Measurements from ENCODE around the gene RANBP9. TPM values are rescaled to one million over a fixed set of nuclear protein-coding genes. Genes with fewer than 3 reads are reported as not detected.

RANBP9 gene
- total and polyA plus RNA-seq, 2 donors (not counting 3 experiments of a cell fraction or from before 2014, with no cell fraction given) = 15.1 to 40.2 TPM

DNA sequence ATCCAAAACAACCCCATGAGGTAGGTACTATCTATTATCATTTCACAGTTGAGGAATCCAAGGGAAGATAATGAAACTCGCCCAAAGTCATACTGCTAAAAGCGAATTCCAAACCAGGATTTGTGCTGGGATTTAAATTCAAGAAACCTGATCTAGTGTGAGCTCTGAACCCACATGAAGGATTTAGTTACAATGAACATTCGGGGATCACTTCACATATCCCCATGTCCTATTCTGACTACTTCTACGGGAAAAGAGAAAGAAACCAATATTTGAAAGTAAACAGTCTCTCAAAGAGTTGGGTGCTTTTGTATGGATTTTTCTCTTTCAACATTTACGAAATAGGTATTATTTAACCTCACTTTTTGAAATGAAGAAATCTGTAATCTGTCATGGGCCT lies 12.9 kb downstream of the RANBP9 start:
- CTCF ChIA-PET = interaction anchor here (2.5 kb wide), 1 partner anchor 10 kb away, joined by 9 read pairs; no protein-coding TSS in a partner anchor
- Histone ChIP-seq H3K4me2 (ENCODE audit: insufficient read depth, low read length) (no peak overlapping the region), H3K27ac (ENCODE audit: insufficient read depth, low read depth, low read length) (no peak overlapping the region), H3K79me2 (ENCODE audit: control insufficient read depth, insufficient read depth, low read length) (peaks cover 72% of the 10 kb centered on the region), H3K4me1 (ENCODE audit: control insufficient read depth, extremely low read depth, insufficient read depth, low read length) (peaks cover 9% of the 10 kb centered on the region), H3K4me3 (replicated peaks in 1 of 3; ENCODE audit: insufficient read depth in 1 of 3, low read depth in 1 of 3, low read length in 3 of 3) (no peak overlapping the region), H3K9me1 (replicated peaks; ENCODE audit: control insufficient read depth, extremely low read depth, insufficient read depth, low read length) (no peaks in the 10 kb centered on the region), H3K9me3 (replicated peaks; ENCODE audit: control insufficient read depth, insufficient read depth, low read length) (no peaks in the 10 kb centered on the region), H3K9ac (replicated peaks; ENCODE audit: extremely low read depth, insufficient read depth, low read length) (no peak overlapping the region), H4K20me1 (replicated peaks; ENCODE audit: control insufficient read depth, extremely low read depth, insufficient read depth, low read length) (peaks cover 6% of the 10 kb centered on the region), H3K36me3 (ENCODE audit: control insufficient read depth in 2 of 2, extremely low read depth in 1 of 2, insufficient read depth in 2 of 2, low read length in 2 of 2) (peaks cover 0 to 2% of the 10 kb centered on the region in 2 experiments), H3K27me3 (ENCODE audit: control insufficient read depth in 2 of 2, insufficient read depth in 2 of 2, low read length in 2 of 2) (no peaks in the 10 kb centered on the region), H2AFZ (ENCODE audit: low read depth, low read length) (no peak overlapping the region)
- TF ChIP-seq MYC (IDR thresholded peaks at IDR 0.05; ENCODE audit: low read depth, low read length) (no peak), JUN (IDR thresholded peaks at IDR 0.05; ENCODE audit: borderline replicate concordance, insufficient read depth, insufficient read length, low read depth) (no peak), POLR2AphosphoS5 (IDR thresholded peaks at IDR 0.05; ENCODE audit: insufficient read depth, low read depth, low read length) (no peak), FOS (IDR thresholded peaks at IDR 0.05; ENCODE audit: borderline replicate concordance, insufficient read depth, low read length) (no peak), EZH2 (IDR thresholded peaks at IDR 0.05; ENCODE audit: borderline replicate concordance, low read depth, low read length, severe bottlenecking) (no peak), GATA2 (IDR thresholded peaks at IDR 0.05; ENCODE audit: insufficient read depth, insufficient read length, low read depth, low read length) (no peak), POLR2A (IDR thresholded peaks at IDR 0.05; ENCODE audit: low read depth, low read length) (no peak)
- TF ChIP-seq, protein P1, sequence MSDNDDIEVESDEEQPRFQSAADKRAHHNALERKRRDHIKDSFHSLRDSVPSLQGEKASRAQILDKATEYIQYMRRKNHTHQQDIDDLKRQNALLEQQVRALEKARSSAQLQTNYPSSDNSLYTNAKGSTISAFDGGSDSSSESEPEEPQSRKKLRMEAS (IDR thresholded peaks at IDR 0.05; ENCODE audit: insufficient read depth, insufficient read length) = no peak
- TF ChIP-seq, protein P2, sequence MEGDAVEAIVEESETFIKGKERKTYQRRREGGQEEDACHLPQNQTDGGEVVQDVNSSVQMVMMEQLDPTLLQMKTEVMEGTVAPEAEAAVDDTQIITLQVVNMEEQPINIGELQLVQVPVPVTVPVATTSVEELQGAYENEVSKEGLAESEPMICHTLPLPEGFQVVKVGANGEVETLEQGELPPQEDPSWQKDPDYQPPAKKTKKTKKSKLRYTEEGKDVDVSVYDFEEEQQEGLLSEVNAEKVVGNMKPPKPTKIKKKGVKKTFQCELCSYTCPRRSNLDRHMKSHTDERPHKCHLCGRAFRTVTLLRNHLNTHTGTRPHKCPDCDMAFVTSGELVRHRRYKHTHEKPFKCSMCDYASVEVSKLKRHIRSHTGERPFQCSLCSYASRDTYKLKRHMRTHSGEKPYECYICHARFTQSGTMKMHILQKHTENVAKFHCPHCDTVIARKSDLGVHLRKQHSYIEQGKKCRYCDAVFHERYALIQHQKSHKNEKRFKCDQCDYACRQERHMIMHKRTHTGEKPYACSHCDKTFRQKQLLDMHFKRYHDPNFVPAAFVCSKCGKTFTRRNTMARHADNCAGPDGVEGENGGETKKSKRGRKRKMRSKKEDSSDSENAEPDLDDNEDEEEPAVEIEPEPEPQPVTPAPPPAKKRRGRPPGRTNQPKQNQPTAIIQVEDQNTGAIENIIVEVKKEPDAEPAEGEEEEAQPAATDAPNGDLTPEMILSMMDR (IDR thresholded peaks at IDR 0.05; ENCODE audit: extremely low read depth in 1 of 2, insufficient read depth in 1 of 2, low read depth in 1 of 2, low read length in 2 of 2) = no peak
- dilution Hi-C loops (cut with MboI; ENCODE audit: extremely low pct_ligation_motif_present, low sequenced_read_pairs) (no loop called here), intact Hi-C loops (cut with micrococcal nuclease) (no loop called here)
- FAIRE-seq (no peak), DNase-seq (ENCODE audit: low read depth, low spot score) (no peak)
- BruUV-seq (replicated peaks) = no TSS peak
- POLR2A ChIA-PET = no interaction called here

All from endothelial cell of umbilical vein (primary cell).